Smooth muscle cell (in vitro differentiated cells): ENCODE measurements around the gene FCGR2B. TPM values are rescaled to one million over a fixed set of nuclear protein-coding genes. Genes with fewer than 3 reads are reported as not detected.
"Not testable (repeated sequence)": the region's sequence is repeated elsewhere in the genome, so short reads cannot be mapped to it uniquely, and the experiment has no call there.

ENCODE experiments used
- DNase-seq: peaks from one replicate; lab custom pipeline; 2025; ENCODE audit not compliant: unreplicated experiment; lab: John Stamatoyannopoulos, UW
- H2AFZ ChIP-seq: fragments of 200-600 bp; sonication (generic); 2 replicates; pipeline ENCODE4 v1.6.0; 2016; ENCODE audit warnings: antibody characterized with exemption, low read depth, mild to moderate bottlenecking
- H3F3A ChIP-seq: fragments of 200-600 bp; sonication (generic); 2 replicates; pipeline ENCODE4 v1.6.0; 2017; ENCODE audit warnings: antibody characterized with exemption, low read depth
- H3K27ac ChIP-seq: fragments of 200-600 bp; sonication (generic); 2 replicates; pipeline ENCODE4 v1.5.1; 2016; ENCODE audit warnings: low read depth, mild to moderate bottlenecking
- H3K27me3 ChIP-seq: fragments of 200-600 bp; sonication (generic); 2 replicates; pipeline ENCODE4 v1.6.1; 2016; ENCODE audit warnings: low read depth, mild to moderate bottlenecking
- H3K36me3 ChIP-seq: fragments of 200-600 bp; sonication (generic); 2 replicates; pipeline ENCODE4 v1.5.1; 2016; ENCODE audit warnings: low read depth
- H3K4me1 ChIP-seq: fragments of 200-600 bp; sonication (generic); 2 replicates; pipeline ENCODE4 v1.5.1; 2016; ENCODE audit warnings: low read depth
- H3K4me2 ChIP-seq: fragments of 200-600 bp; sonication (generic); 2 replicates; pipeline ENCODE4 v1.6.0; 2016; ENCODE audit warnings: mild to moderate bottlenecking
- H3K4me3 ChIP-seq: fragments of 200-600 bp; sonication (generic); 2 replicates; pipeline ENCODE4 v1.5.1; 2016; ENCODE audit warnings: mild to moderate bottlenecking
- H3K79me2 ChIP-seq: fragments of 200-600 bp; sonication (generic); 2 replicates; pipeline ENCODE4 v1.6.0; 2016; ENCODE audit warnings: low read depth, mild to moderate bottlenecking
- H3K9ac ChIP-seq: fragments of 200-600 bp; sonication (generic); 2 replicates; pipeline ENCODE4 v1.6.0; 2016; ENCODE audit warnings: low read depth
- H3K9me3 ChIP-seq: fragments of 200-600 bp; sonication (generic); replicated peaks from 2 replicates; pipeline ENCODE4 v1.5.1; 2016; ENCODE audit warnings: low read depth
- H4K20me1 ChIP-seq: fragments of 200-600 bp; sonication (generic); 2 replicates; pipeline ENCODE4 v1.6.0; 2016; ENCODE audit warnings: low read depth
- whole genome bisulfite sequencing: methylation state at CpG from one replicate; pipeline ENCODE4 v1.1.7; 2016; ENCODE audit warnings: low lambda C conversion rate; 5-methylcytosine and 5-hydroxymethylcytosine counted together
- polyA plus RNA-seq: library from polyadenylated mRNA; unstranded; fragments of >200 nt; fragmentation: Nextera tagmentation; extraction: Ambion mirVana; gene quantifications from 2 replicates; pipeline ENCODE4 v1.2.1, GENCODE V29; 2016
- total RNA-seq: library from RNA; depleted of rRNA; stranded (reverse); fragments of >200 nt; gene quantifications from 2 replicates; pipeline ENCODE4 v1.2.3, GENCODE V29; 2014

FCGR2B gene
- total and polyA plus RNA-seq, 2 experiments from 2014 or later = not detected

GRCh38 chr1:161658524-161658923 is 4.4 kb upstream of the FCGR2B start:
- not testable (repeated sequence) for H3K79me2 ChIP-seq, H3K36me3 ChIP-seq, H3K9ac ChIP-seq, H3F3A ChIP-seq, H3K4me3 ChIP-seq, DNase-seq, H3K4me1 ChIP-seq, H3K4me2 ChIP-seq, H3K27me3 ChIP-seq, H4K20me1 ChIP-seq, H3K27ac ChIP-seq, H2AFZ ChIP-seq, H3K9me3 ChIP-seq

DNA sequence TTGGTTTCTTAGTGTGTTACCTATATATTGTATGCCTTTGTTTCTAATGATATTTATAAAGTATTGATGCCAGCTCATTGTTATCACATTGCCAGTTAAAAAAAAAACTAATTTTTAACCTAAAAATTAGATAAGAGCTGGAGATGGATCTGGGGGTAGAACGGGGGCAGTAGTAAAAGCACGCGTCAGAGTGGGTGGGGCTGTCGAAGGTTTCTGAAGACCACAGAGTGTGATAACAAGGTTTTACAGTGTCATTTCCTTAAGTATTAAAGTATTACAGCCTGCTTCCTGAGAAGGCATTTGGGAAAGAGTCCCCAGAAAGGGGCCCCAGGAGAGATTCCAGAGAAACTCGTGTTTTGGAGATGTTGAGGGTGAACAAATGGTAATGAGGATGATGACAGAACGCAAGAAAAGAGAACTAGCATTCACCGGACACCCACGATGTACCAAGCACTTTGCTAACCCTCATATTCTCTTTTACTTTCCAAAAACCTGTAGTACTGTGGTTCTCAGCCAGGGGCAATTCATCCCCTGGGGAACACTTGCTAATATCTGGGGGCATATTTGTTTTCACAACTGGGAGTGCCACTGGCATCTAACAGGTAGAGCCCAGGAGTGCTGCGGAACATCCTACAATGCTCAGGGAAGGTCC is 1.2 kb upstream of the FCGR2B start:
- not testable (repeated sequence) for H3K4me3 ChIP-seq, H3K36me3 ChIP-seq, H2AFZ ChIP-seq, H3K4me1 ChIP-seq, H3F3A ChIP-seq, H4K20me1 ChIP-seq, H3K9me3 ChIP-seq, H3K79me2 ChIP-seq, H3K27ac ChIP-seq, H3K4me2 ChIP-seq, H3K27me3 ChIP-seq, DNase-seq, H3K9ac ChIP-seq
- WGBS = 45% methylated on average over 4 of the region's 9 CpGs

GRCh38 chr1:161663569-161663968 is 626 bp downstream of the FCGR2B start:
- H4K20me1 ChIP-seq, H3K9me3 ChIP-seq, H3K27ac ChIP-seq, H3K9ac ChIP-seq, H3K4me3 ChIP-seq, H2AFZ ChIP-seq, H3K27me3 ChIP-seq, H3K4me2 ChIP-seq, H3K36me3 ChIP-seq, DNase-seq, H3K4me1 ChIP-seq, H3K79me2 ChIP-seq, H3F3A ChIP-seq: not testable (repeated sequence)
- WGBS = no CpG with 5 or more reads among the region's 1 CpG

- not testable (repeated sequence) for H3K4me2 ChIP-seq, H3K36me3 ChIP-seq, H2AFZ ChIP-seq, H3K79me2 ChIP-seq, H3F3A ChIP-seq, H3K9ac ChIP-seq, H3K9me3 ChIP-seq, H3K4me3 ChIP-seq, DNase-seq, H3K27me3 ChIP-seq, H3K27ac ChIP-seq, H3K4me1 ChIP-seq, H4K20me1 ChIP-seq
- no CpG with 5 or more reads among the region's 4 CpGs for WGBS
Measured at GRCh38 chr1:161664689-161665088, 1.7 kb downstream of the FCGR2B start.

GRCh38 chr1:161671045-161672020 is 8.4 kb downstream of the FCGR2B start:
- H3K4me3 ChIP-seq, H3K9me3 ChIP-seq, H3K36me3 ChIP-seq, H3K4me1 ChIP-seq, DNase-seq, H4K20me1 ChIP-seq, H3K27me3 ChIP-seq, H2AFZ ChIP-seq, H3K4me2 ChIP-seq, H3K27ac ChIP-seq, H3K79me2 ChIP-seq, H3F3A ChIP-seq, H3K9ac ChIP-seq: not testable (repeated sequence)
- WGBS = 63% methylated on average over 12 of the region's 15 CpGs

DNA sequence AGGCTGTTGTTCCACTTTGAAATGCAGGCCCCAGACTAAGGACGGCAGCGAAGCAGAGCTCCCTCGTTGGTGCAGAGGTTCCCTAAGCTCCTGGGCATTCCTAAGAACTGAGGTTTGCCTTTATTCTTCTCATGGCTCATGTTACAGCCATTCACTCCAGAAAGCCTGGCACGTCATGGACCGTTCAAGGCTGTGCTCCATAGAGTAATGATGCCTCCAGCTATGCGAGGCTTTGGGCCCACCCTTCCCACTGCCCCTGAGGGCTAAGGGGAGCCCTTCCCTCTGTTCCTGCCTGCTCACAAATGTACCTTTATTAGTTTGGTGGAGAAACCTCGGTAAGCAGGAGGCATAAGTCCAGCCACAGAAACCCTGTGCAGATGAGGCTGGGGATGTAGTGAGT is 10.5 kb downstream of the FCGR2B start:
- WGBS = 61% methylated on average over 7 of the region's 7 CpGs
- H4K20me1 ChIP-seq, H3K27ac ChIP-seq, H3K9ac ChIP-seq, H3K79me2 ChIP-seq, H3F3A ChIP-seq, H3K9me3 ChIP-seq, H3K36me3 ChIP-seq, DNase-seq, H3K4me1 ChIP-seq, H3K4me2 ChIP-seq, H2AFZ ChIP-seq, H3K4me3 ChIP-seq, H3K27me3 ChIP-seq: not testable (repeated sequence)

DNA sequence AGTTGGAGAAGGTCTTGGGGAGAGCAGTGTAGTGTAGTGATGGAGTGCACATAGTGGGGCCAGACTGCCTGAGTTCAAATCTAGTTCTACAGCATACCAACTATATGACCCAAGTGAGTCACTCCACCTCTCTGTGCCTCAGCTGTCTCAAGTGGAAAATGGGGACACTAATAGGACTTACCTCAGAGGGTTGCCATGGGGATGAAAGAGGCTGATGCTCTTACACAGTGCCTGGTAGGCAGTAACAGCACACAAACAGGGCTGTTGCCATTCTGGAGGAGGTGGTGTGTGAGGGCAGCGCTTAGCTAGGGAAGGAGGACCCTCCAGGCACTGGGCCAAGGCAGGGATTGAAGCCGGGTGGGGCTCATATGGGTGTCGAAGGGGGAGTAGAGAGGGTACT is 11.5 kb downstream of the FCGR2B start:
- H4K20me1 ChIP-seq, H3K27me3 ChIP-seq, H3K27ac ChIP-seq, H3K4me1 ChIP-seq, H3K9me3 ChIP-seq, H3F3A ChIP-seq, DNase-seq, H3K4me2 ChIP-seq, H3K36me3 ChIP-seq, H3K79me2 ChIP-seq, H2AFZ ChIP-seq, H3K9ac ChIP-seq, H3K4me3 ChIP-seq: not testable (repeated sequence)
- WGBS = 95% methylated on average over 3 of the region's 3 CpGs

- not testable (repeated sequence) for H3K4me1 ChIP-seq, H3K36me3 ChIP-seq, H3K27me3 ChIP-seq, H3K9ac ChIP-seq, H3K9me3 ChIP-seq, H2AFZ ChIP-seq, H3F3A ChIP-seq, H3K79me2 ChIP-seq, H4K20me1 ChIP-seq, H3K4me2 ChIP-seq, H3K4me3 ChIP-seq, H3K27ac ChIP-seq, DNase-seq
- WGBS = 92% methylated on average over 3 of the region's 3 CpGs
Measured at GRCh38 chr1:161674908-161675307, 12.0 kb downstream of the FCGR2B start.
